ENCODE data around the gene DCLK2.

Gene DCLK2

DNA sequence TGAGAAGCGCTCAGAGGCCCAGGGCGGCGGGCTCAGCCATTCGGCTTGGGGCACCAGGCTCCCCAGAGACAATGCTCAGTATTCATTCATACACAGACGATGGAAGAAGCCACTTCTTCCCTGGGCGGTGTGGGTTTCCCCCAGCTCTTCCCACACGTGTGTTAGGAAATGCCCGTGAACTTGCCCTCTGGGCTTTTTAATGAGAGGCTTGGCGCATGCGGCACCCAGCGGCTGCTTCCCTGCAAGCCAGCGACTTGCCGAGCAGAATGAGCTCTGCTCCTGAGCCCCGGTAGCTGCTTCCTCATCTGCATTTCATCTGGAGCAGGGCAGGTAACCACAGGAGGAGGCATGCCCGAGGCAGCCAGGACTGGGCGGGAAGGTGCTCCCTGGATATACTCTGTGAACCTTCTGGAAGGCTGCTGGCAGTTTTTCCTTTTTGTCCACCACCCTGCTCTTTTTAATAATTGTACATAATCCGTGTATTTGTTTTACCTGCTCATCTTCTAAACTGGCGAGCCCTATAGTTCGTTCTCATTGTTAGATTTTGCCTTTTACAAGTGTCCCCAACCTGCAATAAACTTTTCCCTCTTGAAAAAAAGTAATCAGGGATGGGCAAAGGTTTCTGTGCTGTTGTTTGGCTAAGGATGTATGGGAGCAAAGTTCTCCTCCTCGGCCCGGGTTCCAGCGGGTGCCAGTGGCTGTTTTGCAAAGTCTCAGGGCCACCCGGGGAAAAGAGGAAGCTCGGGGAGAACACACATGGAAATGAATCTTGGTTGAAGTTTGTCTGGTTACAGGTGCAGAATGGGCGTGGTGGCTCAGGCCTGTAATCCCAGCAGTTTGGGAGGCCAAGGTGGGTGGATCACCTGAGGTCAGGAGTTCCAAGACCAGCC lies 178.8 kb downstream of the DCLK2 start:
- CTCF ChIA-PET = no interaction called here
- H3K4me3 ChIP-seq (ENCODE audit: low read depth, low read length) = no peak overlapping the region
- no peaks in the 10 kb centered on the region for H3K4me1 ChIP-seq (ENCODE audit: control insufficient read depth, insufficient read depth, low read length)
- peaks cover 0 to 24% of the 10 kb centered on the region in 2 experiments; a peak in 1 of 3 replicates for H3K36me3 ChIP-seq (ENCODE audit: control insufficient read depth in 2 of 2, insufficient read depth in 1 of 2, low read length in 2 of 2)
- POLR2A ChIA-PET = no interaction called here
- no peaks in the 10 kb centered on the region for H3K9me3 ChIP-seq (ENCODE audit: control insufficient read depth, insufficient read depth, low read depth, low read length)
- TF ChIP-seq, protein P1, sequence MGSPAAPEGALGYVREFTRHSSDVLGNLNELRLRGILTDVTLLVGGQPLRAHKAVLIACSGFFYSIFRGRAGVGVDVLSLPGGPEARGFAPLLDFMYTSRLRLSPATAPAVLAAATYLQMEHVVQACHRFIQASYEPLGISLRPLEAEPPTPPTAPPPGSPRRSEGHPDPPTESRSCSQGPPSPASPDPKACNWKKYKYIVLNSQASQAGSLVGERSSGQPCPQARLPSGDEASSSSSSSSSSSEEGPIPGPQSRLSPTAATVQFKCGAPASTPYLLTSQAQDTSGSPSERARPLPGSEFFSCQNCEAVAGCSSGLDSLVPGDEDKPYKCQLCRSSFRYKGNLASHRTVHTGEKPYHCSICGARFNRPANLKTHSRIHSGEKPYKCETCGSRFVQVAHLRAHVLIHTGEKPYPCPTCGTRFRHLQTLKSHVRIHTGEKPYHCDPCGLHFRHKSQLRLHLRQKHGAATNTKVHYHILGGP (tag by site-specific recombination; IDR thresholded peaks at IDR 0.05) = no peak
- TF ChIP-seq, protein P2, sequence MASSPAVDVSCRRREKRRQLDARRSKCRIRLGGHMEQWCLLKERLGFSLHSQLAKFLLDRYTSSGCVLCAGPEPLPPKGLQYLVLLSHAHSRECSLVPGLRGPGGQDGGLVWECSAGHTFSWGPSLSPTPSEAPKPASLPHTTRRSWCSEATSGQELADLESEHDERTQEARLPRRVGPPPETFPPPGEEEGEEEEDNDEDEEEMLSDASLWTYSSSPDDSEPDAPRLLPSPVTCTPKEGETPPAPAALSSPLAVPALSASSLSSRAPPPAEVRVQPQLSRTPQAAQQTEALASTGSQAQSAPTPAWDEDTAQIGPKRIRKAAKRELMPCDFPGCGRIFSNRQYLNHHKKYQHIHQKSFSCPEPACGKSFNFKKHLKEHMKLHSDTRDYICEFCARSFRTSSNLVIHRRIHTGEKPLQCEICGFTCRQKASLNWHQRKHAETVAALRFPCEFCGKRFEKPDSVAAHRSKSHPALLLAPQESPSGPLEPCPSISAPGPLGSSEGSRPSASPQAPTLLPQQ (tag by site-specific recombination; IDR thresholded peaks at IDR 0.05) = no peak
- TF ChIP-seq ZNF132 (tag by site-specific recombination; IDR thresholded peaks at IDR 0.05; ENCODE audit: borderline replicate concordance) (no peak), ZNF791 (tag by site-specific recombination; IDR thresholded peaks at IDR 0.05) (no peak), ZNF341 (tag by site-specific recombination; IDR thresholded peaks at IDR 0.05; ENCODE audit: low read depth) (no peak), ZBTB17 (tag by site-specific recombination; IDR thresholded peaks at IDR 0.05) (no peak)
- TF ChIP-seq, protein P3, sequence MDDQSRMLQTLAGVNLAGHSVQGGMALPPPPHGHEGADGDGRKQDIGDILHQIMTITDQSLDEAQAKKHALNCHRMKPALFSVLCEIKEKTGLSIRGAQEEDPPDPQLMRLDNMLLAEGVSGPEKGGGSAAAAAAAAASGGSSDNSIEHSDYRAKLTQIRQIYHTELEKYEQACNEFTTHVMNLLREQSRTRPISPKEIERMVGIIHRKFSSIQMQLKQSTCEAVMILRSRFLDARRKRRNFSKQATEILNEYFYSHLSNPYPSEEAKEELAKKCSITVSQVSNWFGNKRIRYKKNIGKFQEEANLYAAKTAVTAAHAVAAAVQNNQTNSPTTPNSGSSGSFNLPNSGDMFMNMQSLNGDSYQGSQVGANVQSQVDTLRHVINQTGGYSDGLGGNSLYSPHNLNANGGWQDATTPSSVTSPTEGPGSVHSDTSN (CRISPR knock-in tag; IDR thresholded peaks at IDR 0.05) = no peak
- H3K27ac ChIP-seq (ENCODE audit: extremely low read depth, low read depth, low read length) = no peak overlapping the region

DNA sequence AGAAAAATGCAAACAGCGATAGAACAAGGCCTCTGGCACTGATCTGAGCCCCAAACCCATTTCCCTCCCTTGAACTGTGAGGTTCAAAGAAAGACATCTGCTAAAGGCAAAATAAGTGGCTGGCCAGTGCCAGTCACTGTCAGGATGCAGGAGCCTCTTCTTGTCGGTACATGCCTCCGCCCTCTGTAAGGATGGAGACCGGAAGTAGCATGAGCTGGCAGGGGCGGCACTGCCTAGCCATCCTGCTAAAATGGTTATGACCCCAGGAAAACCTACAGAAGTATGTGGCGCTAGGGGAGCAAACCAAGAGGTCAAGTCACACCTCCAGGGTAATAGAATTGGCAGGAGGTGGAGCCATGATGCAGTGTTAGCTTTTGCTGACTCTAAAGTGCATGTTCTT lies 180.3 kb downstream of the DCLK2 start:
- CTCF ChIA-PET = interaction anchor here (1.0 kb wide), 1 partner anchor 15 kb away, joined by 4 read pairs; no protein-coding TSS in a partner anchor
- POLR2A ChIA-PET = no interaction called here
- TF ChIP-seq ZNF776 (tag by site-specific recombination; IDR thresholded peaks at IDR 0.05; ENCODE audit: borderline replicate concordance) (no peak), OVOL3 (tag by site-specific recombination; IDR thresholded peaks at IDR 0.05) (no peak)
- TF ChIP-seq, protein P4, sequence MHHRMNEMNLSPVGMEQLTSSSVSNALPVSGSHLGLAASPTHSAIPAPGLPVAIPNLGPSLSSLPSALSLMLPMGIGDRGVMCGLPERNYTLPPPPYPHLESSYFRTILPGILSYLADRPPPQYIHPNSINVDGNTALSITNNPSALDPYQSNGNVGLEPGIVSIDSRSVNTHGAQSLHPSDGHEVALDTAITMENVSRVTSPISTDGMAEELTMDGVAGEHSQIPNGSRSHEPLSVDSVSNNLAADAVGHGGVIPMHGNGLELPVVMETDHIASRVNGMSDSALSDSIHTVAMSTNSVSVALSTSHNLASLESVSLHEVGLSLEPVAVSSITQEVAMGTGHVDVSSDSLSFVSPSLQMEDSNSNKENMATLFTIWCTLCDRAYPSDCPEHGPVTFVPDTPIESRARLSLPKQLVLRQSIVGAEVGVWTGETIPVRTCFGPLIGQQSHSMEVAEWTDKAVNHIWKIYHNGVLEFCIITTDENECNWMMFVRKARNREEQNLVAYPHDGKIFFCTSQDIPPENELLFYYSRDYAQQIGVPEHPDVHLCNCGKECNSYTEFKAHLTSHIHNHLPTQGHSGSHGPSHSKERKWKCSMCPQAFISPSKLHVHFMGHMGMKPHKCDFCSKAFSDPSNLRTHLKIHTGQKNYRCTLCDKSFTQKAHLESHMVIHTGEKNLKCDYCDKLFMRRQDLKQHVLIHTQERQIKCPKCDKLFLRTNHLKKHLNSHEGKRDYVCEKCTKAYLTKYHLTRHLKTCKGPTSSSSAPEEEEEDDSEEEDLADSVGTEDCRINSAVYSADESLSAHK (tag by site-specific recombination; IDR thresholded peaks at IDR 0.05) = no peak
- Histone ChIP-seq H3K36me3 (ENCODE audit: control insufficient read depth in 2 of 2, insufficient read depth in 1 of 2, low read length in 2 of 2) (peaks cover 0 to 21% of the 10 kb centered on the region in 2 experiments; a peak in 1 of 3 replicates), H3K4me1 (ENCODE audit: control insufficient read depth, insufficient read depth, low read length) (no peaks in the 10 kb centered on the region), H3K9me3 (ENCODE audit: control insufficient read depth, insufficient read depth, low read depth, low read length) (no peaks in the 10 kb centered on the region), H3K27ac (ENCODE audit: extremely low read depth, low read depth, low read length) (no peak overlapping the region), H3K4me3 (ENCODE audit: low read depth, low read length) (no peak overlapping the region)

DNA sequence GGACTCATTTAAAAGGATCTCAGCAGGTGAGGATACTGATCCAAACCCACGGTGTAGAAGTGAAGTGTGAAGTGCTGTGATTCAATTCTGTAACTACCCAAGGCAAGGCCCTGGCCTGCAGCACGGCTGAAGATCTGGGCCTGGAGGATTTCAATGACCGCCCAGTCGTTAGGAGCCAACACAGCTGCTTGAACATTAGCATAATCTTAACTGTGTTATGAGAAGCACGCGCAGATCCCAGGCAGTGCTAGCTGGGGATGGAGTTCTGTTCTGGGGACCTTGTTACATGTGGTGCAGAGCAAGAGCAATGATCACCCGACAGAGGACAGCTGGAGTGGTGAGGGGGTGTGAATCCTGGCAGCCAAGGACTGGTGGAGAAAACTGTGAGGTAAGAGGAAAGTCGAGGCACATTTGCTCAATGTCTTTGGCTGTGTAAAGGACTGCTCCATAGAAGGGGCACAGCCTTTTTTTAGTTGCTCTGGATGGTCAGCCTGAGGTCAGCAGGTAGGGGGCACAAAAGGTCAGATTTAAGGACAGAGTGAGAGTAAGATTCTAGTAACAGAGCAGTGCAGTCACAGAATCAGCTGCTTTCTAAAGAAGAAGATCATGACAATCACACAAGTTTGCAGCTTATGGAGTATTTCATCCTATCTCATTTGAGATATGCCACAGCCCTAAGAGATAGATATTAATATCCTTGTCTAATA lies 181.8 kb downstream of the DCLK2 start:
- H3K4me3 ChIP-seq (ENCODE audit: low read depth, low read length) = no peak overlapping the region
- POLR2A ChIA-PET = no interaction called here
- H3K4me1 ChIP-seq (ENCODE audit: control insufficient read depth, insufficient read depth, low read length) = no peaks in the 10 kb centered on the region
- H3K9me3 ChIP-seq (ENCODE audit: control insufficient read depth, insufficient read depth, low read depth, low read length) = no peaks in the 10 kb centered on the region
- H3K36me3 ChIP-seq (ENCODE audit: control insufficient read depth in 2 of 2, insufficient read depth in 1 of 2, low read length in 2 of 2) = peaks cover 0 to 16% of the 10 kb centered on the region in 2 experiments; a peak in 1 of 3 replicates
- no peak overlapping the region for H3K27ac ChIP-seq (ENCODE audit: extremely low read depth, low read depth, low read length)
- CTCF ChIA-PET = no interaction called here
- TF ChIP-seq ZNF610 (tag by site-specific recombination; IDR thresholded peaks at IDR 0.05; ENCODE audit: borderline replicate concordance) (no peak), BCL11B (tag by site-specific recombination; IDR thresholded peaks at IDR 0.05; ENCODE audit: low read depth) (no peak), ZNF623 (tag by site-specific recombination; IDR thresholded peaks at IDR 0.05) (no peak), ZNF404 (tag by site-specific recombination; IDR thresholded peaks at IDR 0.05) (no peak), SETDB1 (IDR thresholded peaks at IDR 0.05; ENCODE audit: insufficient read length, low read length) (no peak), ZNF223 (tag by site-specific recombination; IDR thresholded peaks at IDR 0.05) (no peak)
- TF ChIP-seq, protein P4 (tag by site-specific recombination; IDR thresholded peaks at IDR 0.05) = no peak
- TF ChIP-seq, protein P5, sequence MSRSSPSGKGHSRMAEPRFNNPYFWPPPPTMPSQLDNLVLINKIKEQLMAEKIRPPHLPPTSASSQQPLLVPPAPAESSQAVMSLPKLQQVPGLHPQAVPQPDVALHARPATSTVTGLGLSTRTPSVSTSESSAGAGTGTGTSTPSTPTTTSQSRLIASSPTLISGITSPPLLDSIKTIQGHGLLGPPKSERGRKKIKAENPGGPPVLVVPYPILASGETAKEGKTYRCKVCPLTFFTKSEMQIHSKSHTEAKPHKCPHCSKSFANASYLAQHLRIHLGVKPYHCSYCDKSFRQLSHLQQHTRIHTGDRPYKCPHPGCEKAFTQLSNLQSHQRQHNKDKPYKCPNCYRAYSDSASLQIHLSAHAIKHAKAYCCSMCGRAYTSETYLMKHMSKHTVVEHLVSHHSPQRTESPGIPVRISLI (tag by site-specific recombination; IDR thresholded peaks at IDR 0.05) = no peak
